ENCODE measurements around the gene KCNJ4. TPM values are rescaled to one million over a fixed set of nuclear protein-coding genes. Genes with fewer than 3 reads are reported as not detected.

The KCNJ4 gene
- total and polyA plus RNA-seq, 5 donors from 2014 or later = not detected

- Histone ChIP-seq H3K9me3 (ENCODE audit: control insufficient read depth in 2 of 2, low read length in 2 of 2) (no peaks in the 10 kb centered on the region), H3K36me3 (ENCODE audit: control insufficient read depth, insufficient read depth, low read length) (peaks cover 66% of the 10 kb centered on the region), H3K27ac (ENCODE audit: insufficient read depth, low read length, poor library complexity, severe bottlenecking) (no peak overlapping the region), H3K4me3 (ENCODE audit: low read depth, low read length) (no peak overlapping the region), H3K27me3 (ENCODE audit: control insufficient read depth, insufficient read depth, low read length) (no peaks in the 10 kb centered on the region), H3K4me1 (ENCODE audit: control insufficient read depth, insufficient read depth, low read length, poor library complexity, severe bottlenecking) (no peaks in the 10 kb centered on the region)
- Mint-ChIP-seq H3K27ac (peak overlapping the region in 1 of 3 donors; percentile 44), H3K4me3 (no peak overlapping the region), H3K4me1 (peaks cover 19 to 47% (median 26%) of the 10 kb centered on the region in 4 donors), H3K27me3 (no peaks in the 10 kb centered on the region), H3K36me3 (peaks cover 50% of the 10 kb centered on the region), H3K9me3 (no peaks in the 10 kb centered on the region)
- DNase-seq (no peak), ATAC-seq (ENCODE audit: low read depth in 2 of 2) (no peak)
These were observed 27.8 kb upstream of the KCNJ4 start for GRCh38 chr22:38482662-38483308.

- no peak overlapping the region for H3K27ac ChIP-seq (ENCODE audit: insufficient read depth, low read length, poor library complexity, severe bottlenecking)
- Mint-ChIP-seq H3K27me3 (no peaks in the 10 kb centered on the region), H3K27ac (no peak overlapping the region), H3K36me3 (peaks cover 46% of the 10 kb centered on the region), H3K4me3 (peak overlapping the region in 1 of 4 donors; percentile 76), H3K4me1 (peaks cover 19 to 41% (median 29%) of the 10 kb centered on the region in 4 donors), H3K9me3 (no peaks in the 10 kb centered on the region)
- no peaks in the 10 kb centered on the region for H3K27me3 ChIP-seq (ENCODE audit: control insufficient read depth, insufficient read depth, low read length)
- no peak overlapping the region for H3K4me3 ChIP-seq (ENCODE audit: low read depth, low read length)
- no peaks in the 10 kb centered on the region for H3K9me3 ChIP-seq (ENCODE audit: control insufficient read depth in 2 of 2, low read length in 2 of 2)
- H3K36me3 ChIP-seq (ENCODE audit: control insufficient read depth, insufficient read depth, low read length) = peaks cover 59% of the 10 kb centered on the region
- no peak for DNase-seq
- H3K4me1 ChIP-seq (ENCODE audit: control insufficient read depth, insufficient read depth, low read length, poor library complexity, severe bottlenecking) = no peaks in the 10 kb centered on the region
- no peak for ATAC-seq (ENCODE audit: low read depth in 2 of 2)
These were observed 26.9 kb upstream of the KCNJ4 start for GRCh38 chr22:38481871-38482332.

- H3K4me3 ChIP-seq (ENCODE audit: low read depth, low read length) = no peak overlapping the region
- peaks cover 54% of the 10 kb centered on the region for H3K36me3 ChIP-seq (ENCODE audit: control insufficient read depth, insufficient read depth, low read length)
- Mint-ChIP-seq H3K9me3 (no peaks in the 10 kb centered on the region), H3K27me3 (no peaks in the 10 kb centered on the region), H3K36me3 (peaks cover 41% of the 10 kb centered on the region), H3K4me3 (no peak overlapping the region), H3K4me1 (peaks cover 15 to 35% (median 25%) of the 10 kb centered on the region in 4 donors), H3K27ac (peak overlapping the region; percentile 7 to 56 (median 39))
- no peaks in the 10 kb centered on the region for H3K27me3 ChIP-seq (ENCODE audit: control insufficient read depth, insufficient read depth, low read length)
- ATAC-seq (ENCODE audit: low read depth in 2 of 2) (no peak), DNase-seq (no peak)
- no peak overlapping the region for H3K27ac ChIP-seq (ENCODE audit: insufficient read depth, low read length, poor library complexity, severe bottlenecking)
- H3K9me3 ChIP-seq (ENCODE audit: control insufficient read depth in 2 of 2, low read length in 2 of 2) = no peaks in the 10 kb centered on the region
- H3K4me1 ChIP-seq (ENCODE audit: control insufficient read depth, insufficient read depth, low read length, poor library complexity, severe bottlenecking) = no peaks in the 10 kb centered on the region
These were observed 26.3 kb upstream of the KCNJ4 start for GRCh38 chr22:38481162-38481870.

GRCh38 chr22:38479096-38479837 is 24.3 kb upstream of the KCNJ4 start:
- Histone ChIP-seq H3K27me3 (ENCODE audit: control insufficient read depth, insufficient read depth, low read length) (no peaks in the 10 kb centered on the region), H3K4me3 (ENCODE audit: low read depth, low read length) (no peak overlapping the region), H3K27ac (ENCODE audit: insufficient read depth, low read length, poor library complexity, severe bottlenecking) (no peak overlapping the region), H3K36me3 (ENCODE audit: control insufficient read depth, insufficient read depth, low read length) (peaks cover 34% of the 10 kb centered on the region), H3K4me1 (ENCODE audit: control insufficient read depth, insufficient read depth, low read length, poor library complexity, severe bottlenecking) (no peaks in the 10 kb centered on the region), H3K9me3 (ENCODE audit: control insufficient read depth in 2 of 2, low read length in 2 of 2) (no peaks in the 10 kb centered on the region)
- ATAC-seq (ENCODE audit: low read depth in 2 of 2) (no peak), DNase-seq (no peak)
- Mint-ChIP-seq H3K9me3 (no peaks in the 10 kb centered on the region), H3K27ac (peak overlapping the region in 1 of 3 donors; percentile 42), H3K36me3 (peaks cover 27% of the 10 kb centered on the region), H3K27me3 (peaks cover under 1% of the 10 kb centered on the region), H3K4me3 (no peak overlapping the region), H3K4me1 (peaks cover 2 to 21% (median 15%) of the 10 kb centered on the region in 4 donors)

GRCh38 chr22:38477585-38477984 is 22.6 kb upstream of the KCNJ4 start:
- H3K27ac Mint-ChIP-seq = peak overlapping the region in 1 of 3 donors; percentile 11

GRCh38 chr22:38474003-38474607 is 19.1 kb upstream of the KCNJ4 start:
- DNase-seq (no peak), ATAC-seq (ENCODE audit: low read depth in 2 of 2) (no peak)
- H3K4me3 Mint-ChIP-seq = no peak overlapping the region
- no peaks in the 10 kb centered on the region for H3K27me3 ChIP-seq (ENCODE audit: control insufficient read depth, insufficient read depth, low read length)
- H3K27me3 Mint-ChIP-seq = peaks cover 13% of the 10 kb centered on the region
- H3K9me3 ChIP-seq (ENCODE audit: control insufficient read depth in 2 of 2, low read length in 2 of 2) = no peaks in the 10 kb centered on the region
- H3K4me1 ChIP-seq (ENCODE audit: control insufficient read depth, insufficient read depth, low read length, poor library complexity, severe bottlenecking) = no peaks in the 10 kb centered on the region
- no peak overlapping the region for H3K4me3 ChIP-seq (ENCODE audit: low read depth, low read length)
- H3K36me3 Mint-ChIP-seq = no peaks in the 10 kb centered on the region
- no peaks in the 10 kb centered on the region for H3K36me3 ChIP-seq (ENCODE audit: control insufficient read depth, insufficient read depth, low read length)
- H3K4me1 Mint-ChIP-seq = peaks cover 0 to 14% (median 4%) of the 10 kb centered on the region in 4 donors
- no peak overlapping the region for H3K27ac ChIP-seq (ENCODE audit: insufficient read depth, low read length, poor library complexity, severe bottlenecking)
- H3K9me3 Mint-ChIP-seq = no peaks in the 10 kb centered on the region
- H3K27ac Mint-ChIP-seq = no peak overlapping the region

More at GRCh38 chr22:38477585-38477984, 22.6 kb upstream of the KCNJ4 start:
- Histone ChIP-seq H3K4me3 (ENCODE audit: low read depth, low read length) (no peak overlapping the region), H3K9me3 (ENCODE audit: control insufficient read depth in 2 of 2, low read length in 2 of 2) (no peaks in the 10 kb centered on the region), H3K27me3 (ENCODE audit: control insufficient read depth, insufficient read depth, low read length) (no peaks in the 10 kb centered on the region), H3K36me3 (ENCODE audit: control insufficient read depth, insufficient read depth, low read length) (peaks cover 17% of the 10 kb centered on the region), H3K4me1 (ENCODE audit: control insufficient read depth, insufficient read depth, low read length, poor library complexity, severe bottlenecking) (no peaks in the 10 kb centered on the region), H3K27ac (ENCODE audit: insufficient read depth, low read length, poor library complexity, severe bottlenecking) (no peak overlapping the region)
- DNase-seq (no peak), ATAC-seq (ENCODE audit: low read depth in 2 of 2) (no peak)
- no peak overlapping the region for H3K4me3 Mint-ChIP-seq
- H3K36me3 Mint-ChIP-seq = peaks cover 17% of the 10 kb centered on the region
- no peaks in the 10 kb centered on the region for H3K9me3 Mint-ChIP-seq
- H3K27me3 Mint-ChIP-seq = peaks cover 8% of the 10 kb centered on the region
- H3K4me1 Mint-ChIP-seq = peaks cover 0 to 14% (median 9%) of the 10 kb centered on the region in 4 donors

GRCh38 chr22:38471237-38471636 is 16.2 kb upstream of the KCNJ4 start:
- no peak overlapping the region for H3K27ac Mint-ChIP-seq
- Histone ChIP-seq H3K4me1 (ENCODE audit: control insufficient read depth, insufficient read depth, low read length, poor library complexity, severe bottlenecking) (peaks cover 11% of the 10 kb centered on the region), H3K36me3 (ENCODE audit: control insufficient read depth, insufficient read depth, low read length) (no peaks in the 10 kb centered on the region), H3K27me3 (ENCODE audit: control insufficient read depth, insufficient read depth, low read length) (peaks cover under 1% of the 10 kb centered on the region), H3K27ac (ENCODE audit: insufficient read depth, low read length, poor library complexity, severe bottlenecking) (no peak overlapping the region), H3K9me3 (ENCODE audit: control insufficient read depth in 2 of 2, low read length in 2 of 2) (no peaks in the 10 kb centered on the region), H3K4me3 (ENCODE audit: low read depth, low read length) (no peak overlapping the region)
- no peaks in the 10 kb centered on the region for H3K36me3 Mint-ChIP-seq
- peaks cover 22% of the 10 kb centered on the region for H3K27me3 Mint-ChIP-seq
- ATAC-seq (ENCODE audit: low read depth in 2 of 2) = no peak
- DNase-seq = no peak
- H3K4me3 Mint-ChIP-seq = no peak overlapping the region
- H3K9me3 Mint-ChIP-seq = no peaks in the 10 kb centered on the region
- peaks cover 0 to 17% (median 7%) of the 10 kb centered on the region in 4 donors for H3K4me1 Mint-ChIP-seq

All from CD4-positive, CD25-positive, alpha-beta regulatory T cell (primary cell).